Activated T-cell treated with anti-CD3 and anti-CD28 coated beads, Interleukin-2, amount 50 U/mL, for 72 hours (primary cell): ENCODE measurements around the gene PLS3. TPM values are rescaled to one million over a fixed set of nuclear protein-coding genes. Genes with fewer than 3 reads are reported as not detected.
"Not testable (repeated sequence)": the region's sequence is repeated elsewhere in the genome, so short reads cannot be mapped to it uniquely, and the experiment has no call there.

ENCODE experiments used
- ATAC-seq, 2 donors: fragments of 150-1000 bp; cut with Tn5 transposase; replicated peaks in 1 of 2; 2 replicates each; pipeline ENCODE4 v1.10.0; 2021; ENCODE audit warnings: moderate library complexity in 2 of 2, mild to moderate bottlenecking in 1 of 2
- DNase-seq, 2 donors: peaks; one replicate each; pipeline ENCODE4 v3.0.0; 2021 to 2022; ENCODE audit warnings: mixed read lengths in 1 of 2
- H3K27ac Mint-ChIP-seq: one replicate; pipeline ENCODE4 v1.8.0; 2022; ENCODE audit warnings: mild to moderate bottlenecking, moderate library complexity, mixed read lengths
- H3K27me3 Mint-ChIP-seq: one replicate; pipeline ENCODE4 v1.8.0; 2022; ENCODE audit warnings: low read depth, mixed read lengths
- H3K36me3 Mint-ChIP-seq, 2 donors: one replicate each; pipeline ENCODE4 v1.8.0; 2022; ENCODE audit warnings: mixed read lengths in 2 of 2, mild to moderate bottlenecking in 1 of 2; ENCODE audit not compliant: insufficient read depth in 2 of 2
- H3K4me1 Mint-ChIP-seq: one replicate; pipeline ENCODE4 v1.8.0; 2022; ENCODE audit warnings: low read depth, mixed read lengths
- H3K4me3 Mint-ChIP-seq, 2 donors: one replicate each; pipeline ENCODE4 v1.8.0; 2022; ENCODE audit warnings: mild to moderate bottlenecking in 2 of 2, mixed read lengths in 2 of 2, moderate library complexity in 2 of 2
- H3K9me3 Mint-ChIP-seq, 2 donors: one replicate each; pipeline ENCODE4 v1.8.0; 2022; ENCODE audit warnings: mixed read lengths in 2 of 2
- total RNA-seq, 2 donors: library from RNA; stranded (reverse); gene quantifications; one replicate each; pipeline ENCODE4 v1.2.3, GENCODE V29; 2022

PLS3 gene, protein sequence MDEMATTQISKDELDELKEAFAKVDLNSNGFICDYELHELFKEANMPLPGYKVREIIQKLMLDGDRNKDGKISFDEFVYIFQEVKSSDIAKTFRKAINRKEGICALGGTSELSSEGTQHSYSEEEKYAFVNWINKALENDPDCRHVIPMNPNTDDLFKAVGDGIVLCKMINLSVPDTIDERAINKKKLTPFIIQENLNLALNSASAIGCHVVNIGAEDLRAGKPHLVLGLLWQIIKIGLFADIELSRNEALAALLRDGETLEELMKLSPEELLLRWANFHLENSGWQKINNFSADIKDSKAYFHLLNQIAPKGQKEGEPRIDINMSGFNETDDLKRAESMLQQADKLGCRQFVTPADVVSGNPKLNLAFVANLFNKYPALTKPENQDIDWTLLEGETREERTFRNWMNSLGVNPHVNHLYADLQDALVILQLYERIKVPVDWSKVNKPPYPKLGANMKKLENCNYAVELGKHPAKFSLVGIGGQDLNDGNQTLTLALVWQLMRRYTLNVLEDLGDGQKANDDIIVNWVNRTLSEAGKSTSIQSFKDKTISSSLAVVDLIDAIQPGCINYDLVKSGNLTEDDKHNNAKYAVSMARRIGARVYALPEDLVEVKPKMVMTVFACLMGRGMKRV
- total RNA-seq = 1 to 10 TPM in 1 of 2 donors, under 1 TPM in 1; 0.99 to 1.3 TPM

DNA sequence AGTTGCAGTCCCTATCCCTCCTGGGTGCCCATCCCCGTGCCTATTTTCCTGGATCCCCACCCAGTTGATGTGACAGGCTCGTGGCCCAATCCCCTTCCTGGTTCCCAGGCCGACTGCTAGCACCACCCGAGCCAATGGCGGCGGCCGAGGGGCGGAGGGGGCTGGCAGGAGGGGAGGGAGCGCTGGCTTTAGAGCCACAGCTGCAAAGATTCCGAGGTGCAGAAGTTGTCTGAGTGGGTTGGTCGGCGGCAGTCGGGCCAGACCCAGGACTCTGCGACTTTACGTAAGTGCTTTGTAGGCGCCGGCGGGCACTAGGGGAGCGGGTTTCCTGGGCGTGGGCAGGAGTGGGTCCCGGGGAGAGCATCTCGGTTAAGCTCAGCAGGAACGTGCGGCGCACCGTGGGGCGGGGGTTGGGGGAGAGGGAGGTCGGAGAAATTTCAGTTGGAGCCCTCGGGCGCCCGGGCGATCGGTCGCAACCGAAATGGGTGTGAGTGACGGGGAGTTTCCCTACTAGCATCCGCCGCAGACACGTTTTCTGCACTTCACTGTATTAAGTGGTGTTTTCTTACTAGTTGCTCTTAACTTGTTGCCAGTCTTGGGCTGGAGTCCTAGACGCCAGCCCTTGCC is at the start of gene PLS3:
PLS3 (plus strand) TSS at position 197 of the 627 bp plus-strand sequence. CDS start 49,077 bp downstream, outside the sequence.
- peak within 1 kb of the TSS; percentile 65 to 72 for H3K4me3 Mint-ChIP-seq
- H3K27ac Mint-ChIP-seq = no peak within 1 kb of the TSS

DNA sequence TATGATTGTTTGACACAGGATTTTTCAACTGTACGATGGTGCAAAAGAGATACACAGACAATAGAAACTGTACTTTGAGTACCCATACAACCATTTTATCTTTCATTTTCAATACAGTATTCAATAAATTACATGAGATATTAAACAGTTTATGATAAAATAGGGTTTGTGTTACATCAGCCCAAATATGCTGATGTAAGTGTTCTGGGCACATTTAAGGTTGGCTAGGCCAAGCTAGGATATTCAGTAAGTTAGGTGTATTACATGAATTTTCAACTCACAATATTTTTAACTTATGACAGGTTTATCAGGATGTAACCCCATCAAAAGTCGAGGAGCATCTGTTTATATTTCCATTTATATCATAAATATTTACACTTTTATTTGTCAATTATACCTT is 42.9 kb upstream of the PLS3 start:
- Mint-ChIP-seq H3K4me3 (no peak overlapping the region), H3K9me3 (peaks cover 1 to 2% of the 10 kb centered on the region in 2 donors), H3K4me1 (no peaks in the 10 kb centered on the region), H3K36me3 (no peaks in the 10 kb centered on the region), H3K27ac (no peak overlapping the region), H3K27me3 (peaks cover 23% of the 10 kb centered on the region)
- ATAC-seq (no peak), DNase-seq (no peak)

More for the DNA sequence above, at the start of gene PLS3:
- peaks cover 73% of the 10 kb centered on the region for H3K27me3 Mint-ChIP-seq
- DNase-seq (peak; percentile 8 to 24), ATAC-seq (peak; percentile 58 to 77)
- no peaks in the 10 kb centered on the region for H3K9me3 Mint-ChIP-seq
- peaks cover 16% of the 10 kb centered on the region for H3K4me1 Mint-ChIP-seq
- H3K36me3 Mint-ChIP-seq = no peaks in the 10 kb centered on the region

DNA sequence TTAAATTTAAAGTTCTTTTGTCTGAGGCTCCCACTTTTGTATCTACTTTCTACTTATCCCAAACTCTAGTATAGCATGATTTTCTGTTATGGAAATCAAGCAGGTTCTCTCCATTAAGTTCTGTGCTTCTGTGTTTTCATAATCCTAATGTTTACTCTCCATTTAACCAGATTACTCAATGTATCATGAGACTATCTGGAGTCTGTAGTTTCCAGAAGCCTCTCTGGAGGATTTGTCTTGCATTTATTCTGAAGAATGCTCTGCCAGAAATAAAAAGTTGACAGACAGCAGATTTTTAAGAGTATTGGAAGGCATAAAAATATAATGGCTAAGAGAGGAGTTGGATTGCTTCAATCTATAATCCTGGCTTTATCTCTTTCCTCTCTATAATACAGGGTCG is 39.2 kb upstream of the PLS3 start:
- Mint-ChIP-seq H3K27me3 (peaks cover 24% of the 10 kb centered on the region), H3K4me1 (no peaks in the 10 kb centered on the region), H3K36me3 (no peaks in the 10 kb centered on the region), H3K27ac (no peak overlapping the region), H3K9me3 (peaks cover 0 to 2% of the 10 kb centered on the region in 2 donors), H3K4me3 (no peak overlapping the region)
- DNase-seq (no peak), ATAC-seq (no peak)

DNA sequence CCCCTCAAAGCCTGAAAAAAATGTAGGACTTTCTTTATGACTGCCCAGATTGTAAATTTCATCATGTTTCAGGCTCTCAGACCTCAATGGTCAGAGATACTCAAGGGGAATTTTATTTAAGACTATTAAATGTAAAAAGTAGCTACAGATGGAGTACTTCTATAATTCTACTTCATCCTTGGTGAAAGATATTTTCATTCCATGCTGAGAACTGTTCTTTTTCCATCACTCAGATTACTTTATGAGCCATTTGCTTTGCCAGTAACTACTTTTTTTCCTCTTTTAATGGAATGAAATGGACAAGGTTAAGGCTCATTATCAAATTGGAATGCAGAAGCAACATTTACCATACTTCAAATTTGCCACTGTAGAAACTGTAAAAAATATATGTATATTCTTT is 38.0 kb upstream of the PLS3 start:
- ATAC-seq (no peak), DNase-seq (no peak)
- H3K4me1 Mint-ChIP-seq = no peaks in the 10 kb centered on the region
- peaks cover 24% of the 10 kb centered on the region for H3K27me3 Mint-ChIP-seq
- no peak overlapping the region for H3K4me3 Mint-ChIP-seq
- H3K36me3 Mint-ChIP-seq = no peaks in the 10 kb centered on the region
- H3K27ac Mint-ChIP-seq = no peak overlapping the region
- peaks cover 0 to 2% of the 10 kb centered on the region in 2 donors for H3K9me3 Mint-ChIP-seq

DNA sequence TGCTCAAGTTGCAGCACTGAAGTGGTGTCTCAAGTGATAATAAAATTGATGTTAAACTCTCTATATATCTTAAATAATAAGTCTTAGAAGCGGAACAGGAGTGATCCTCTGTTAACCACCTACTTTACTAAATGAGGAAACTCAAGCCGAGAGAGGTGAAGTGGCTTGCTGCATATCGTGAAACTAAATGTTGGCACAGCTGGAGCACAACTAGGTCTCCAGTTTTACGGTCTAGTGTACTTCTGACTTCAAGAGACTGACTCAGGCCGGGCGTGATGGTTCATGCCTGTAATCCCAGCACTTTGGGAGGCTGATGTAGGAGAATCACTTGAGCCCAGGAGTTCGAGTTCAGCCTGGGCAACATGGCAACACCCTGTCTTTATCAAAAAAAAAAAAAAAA is 35.5 kb upstream of the PLS3 start:
- no peak for ATAC-seq
- Mint-ChIP-seq H3K4me1 (no peaks in the 10 kb centered on the region), H3K27me3 (peaks cover 36% of the 10 kb centered on the region), H3K27ac (no peak overlapping the region), H3K4me3 (no peak overlapping the region), H3K9me3 (peaks cover 0 to 2% of the 10 kb centered on the region in 2 donors), H3K36me3 (no peaks in the 10 kb centered on the region)
- no peak for DNase-seq

DNA sequence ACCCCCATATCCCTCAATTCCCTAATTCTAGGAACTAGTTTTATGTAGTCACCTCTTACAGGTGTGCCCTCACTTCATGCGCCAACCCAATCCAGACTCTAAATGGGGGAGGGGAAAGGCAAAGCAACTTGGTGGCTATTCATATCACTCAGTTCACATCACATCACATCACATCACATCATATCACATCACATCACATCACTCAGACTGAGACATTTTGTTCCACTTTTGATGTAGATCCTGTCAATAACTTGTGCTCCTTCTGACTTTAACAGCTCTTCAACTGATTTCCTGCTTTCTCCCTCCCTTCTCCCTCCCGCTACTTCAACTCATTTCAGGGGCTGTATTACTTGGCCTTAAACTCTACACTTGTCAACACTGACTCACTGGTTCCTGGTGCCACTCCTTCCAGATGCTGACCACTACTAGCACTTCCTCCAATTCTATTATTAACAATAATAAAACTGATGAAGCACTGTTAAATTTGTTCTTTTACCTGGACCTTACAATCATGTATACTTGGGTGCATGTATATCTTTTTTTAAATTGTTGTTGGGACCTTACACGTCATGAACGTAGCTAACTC is 29.1 kb upstream of the PLS3 start:
- Mint-ChIP-seq H3K36me3 (no peaks in the 10 kb centered on the region), H3K9me3 (no peaks in the 10 kb centered on the region), H3K27ac (no peak overlapping the region), H3K27me3 (peaks cover 44% of the 10 kb centered on the region), H3K4me3 (no peak overlapping the region), H3K4me1 (no peaks in the 10 kb centered on the region)
- ATAC-seq (no peak), DNase-seq (no peak)

DNA sequence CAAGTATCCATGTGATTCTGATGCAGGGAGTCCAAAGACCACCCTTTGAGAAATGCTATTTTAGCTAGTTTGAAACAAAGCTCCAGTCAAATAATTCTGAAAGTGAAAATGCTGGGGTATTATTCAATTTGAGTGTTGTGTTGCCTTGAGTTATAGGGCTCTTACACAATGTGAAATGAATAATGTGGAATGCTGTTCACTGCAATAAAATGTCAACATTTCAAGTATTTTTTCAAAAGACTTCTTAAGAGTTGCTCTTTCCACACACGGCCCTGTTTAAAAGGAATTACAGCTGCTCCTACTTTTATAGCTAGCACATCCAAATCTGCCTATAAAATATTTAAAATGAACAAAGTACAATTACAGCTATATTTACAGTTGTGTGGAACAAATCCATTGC is 27.5 kb upstream of the PLS3 start:
- no peak overlapping the region for H3K4me3 Mint-ChIP-seq
- ATAC-seq = no peak
- H3K4me1 Mint-ChIP-seq = no peaks in the 10 kb centered on the region
- no peaks in the 10 kb centered on the region for H3K9me3 Mint-ChIP-seq
- H3K27me3 Mint-ChIP-seq = peaks cover 51% of the 10 kb centered on the region
- H3K36me3 Mint-ChIP-seq = no peaks in the 10 kb centered on the region
- H3K27ac Mint-ChIP-seq = no peak overlapping the region
- no peak for DNase-seq

DNA sequence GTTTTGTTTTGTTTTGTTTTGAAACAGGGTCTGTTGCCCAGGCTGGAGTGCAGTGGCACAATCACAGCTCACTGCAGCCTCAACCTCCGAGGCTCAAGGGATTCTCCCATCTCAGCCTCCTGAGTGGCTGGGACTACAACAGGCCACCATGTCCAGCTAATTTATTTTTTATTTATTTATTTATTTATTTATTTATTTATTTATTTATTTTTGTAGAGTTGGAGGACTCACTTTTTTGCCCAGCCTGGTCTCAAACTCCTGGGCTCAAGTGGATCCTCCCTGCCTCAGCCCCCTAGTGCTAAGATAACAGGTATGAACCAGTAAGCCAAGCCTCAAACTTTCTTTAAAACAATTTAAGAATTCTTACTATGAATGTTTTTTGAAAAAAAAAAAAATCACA is 26.6 kb upstream of the PLS3 start:
- DNase-seq = no peak
- H3K27ac Mint-ChIP-seq = no peak overlapping the region
- H3K36me3 Mint-ChIP-seq = no peaks in the 10 kb centered on the region
- no peaks in the 10 kb centered on the region for H3K4me1 Mint-ChIP-seq
- no peak for ATAC-seq
- H3K4me3 Mint-ChIP-seq = no peak overlapping the region
- peaks cover 53% of the 10 kb centered on the region for H3K27me3 Mint-ChIP-seq
- no peaks in the 10 kb centered on the region for H3K9me3 Mint-ChIP-seq

DNA sequence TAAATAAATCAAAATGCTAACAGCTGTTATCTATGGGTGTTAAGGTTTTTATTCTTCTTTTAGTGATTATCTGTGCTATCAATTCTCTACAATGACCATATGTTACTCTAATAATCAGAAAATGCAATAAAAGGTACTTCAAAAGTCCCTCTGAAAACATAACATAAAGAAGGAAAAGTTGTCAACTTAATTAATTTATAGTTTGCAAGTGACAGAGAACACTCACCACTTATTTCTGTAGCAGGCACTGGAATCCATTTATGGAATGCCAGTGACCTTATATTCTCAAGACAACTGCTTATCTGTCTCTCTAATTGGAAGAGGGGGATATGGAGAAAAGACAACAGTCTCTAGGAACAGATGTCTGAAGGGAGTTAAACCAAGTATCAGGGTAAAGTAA is 25.6 kb upstream of the PLS3 start:
- no peaks in the 10 kb centered on the region for H3K36me3 Mint-ChIP-seq
- ATAC-seq (no peak), DNase-seq (no peak)
- no peaks in the 10 kb centered on the region for H3K4me1 Mint-ChIP-seq
- no peaks in the 10 kb centered on the region for H3K9me3 Mint-ChIP-seq
- H3K27ac Mint-ChIP-seq = no peak overlapping the region
- no peak overlapping the region for H3K4me3 Mint-ChIP-seq
- H3K27me3 Mint-ChIP-seq = peaks cover 52% of the 10 kb centered on the region

DNA sequence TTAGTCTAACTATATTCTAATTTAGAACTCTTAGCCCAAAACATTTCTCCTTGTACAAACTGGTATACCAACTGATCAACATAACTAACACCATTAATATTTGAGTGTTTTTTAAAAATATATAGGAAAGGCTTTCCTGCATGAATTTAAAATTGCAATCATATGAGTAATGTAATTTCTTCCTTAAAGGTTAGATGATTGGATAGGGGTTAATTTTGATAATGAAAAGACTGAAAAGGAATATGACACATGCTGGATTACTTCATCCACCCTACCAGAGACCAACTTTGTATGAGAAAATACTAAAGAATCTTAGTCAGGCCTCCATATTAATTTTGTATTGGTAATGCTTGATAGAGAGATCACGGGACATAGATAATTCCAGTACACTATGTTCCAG is 25.1 kb upstream of the PLS3 start:
- Mint-ChIP-seq H3K27ac (no peak overlapping the region), H3K4me3 (no peak overlapping the region), H3K4me1 (no peaks in the 10 kb centered on the region), H3K9me3 (no peaks in the 10 kb centered on the region), H3K36me3 (no peaks in the 10 kb centered on the region), H3K27me3 (peaks cover 48% of the 10 kb centered on the region)
- DNase-seq = no peak
- ATAC-seq = no peak

DNA sequence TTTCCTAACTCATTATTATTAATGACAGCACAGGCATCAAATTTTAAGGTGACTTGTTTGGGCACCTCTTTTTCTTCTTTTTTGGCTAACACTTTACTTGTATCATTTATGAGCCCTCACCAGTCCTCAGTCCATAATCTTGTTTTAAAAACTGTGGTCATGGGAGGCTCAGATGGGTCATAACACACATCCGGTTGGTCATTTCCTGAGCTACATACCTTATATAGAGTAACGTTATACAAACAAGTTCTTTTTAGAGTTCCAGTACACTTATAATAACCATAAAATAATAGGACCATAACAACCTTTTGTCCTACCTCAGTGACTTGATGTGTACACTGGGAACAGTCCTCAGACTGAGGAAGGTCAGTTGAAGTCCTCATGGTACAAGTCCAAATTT is 21.1 kb upstream of the PLS3 start:
- no peaks in the 10 kb centered on the region for H3K36me3 Mint-ChIP-seq
- H3K4me1 Mint-ChIP-seq = no peaks in the 10 kb centered on the region

DNA sequence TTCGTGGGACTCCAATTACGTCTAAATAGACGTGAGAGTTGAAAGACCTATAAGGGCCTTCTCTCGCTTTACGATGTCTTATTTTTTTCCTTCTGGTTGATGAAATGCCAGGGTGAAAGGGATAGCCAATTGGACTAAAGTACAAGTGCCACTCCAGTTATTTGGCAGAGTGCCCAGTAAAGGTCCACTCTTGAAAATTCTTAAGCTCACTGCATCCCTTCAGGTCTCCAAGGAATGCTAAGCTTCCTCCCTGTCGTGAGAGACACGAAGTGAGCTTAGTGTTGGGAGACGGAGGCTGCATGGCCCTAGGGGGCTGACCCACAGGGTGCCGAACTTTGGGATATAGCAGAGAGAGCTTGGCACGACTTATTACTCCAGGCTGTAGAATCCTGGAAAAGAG is 19.9 kb upstream of the PLS3 start:
- peaks cover 38% of the 10 kb centered on the region for H3K27me3 Mint-ChIP-seq
- H3K36me3 Mint-ChIP-seq, DNase-seq, H3K4me3 Mint-ChIP-seq, H3K9me3 Mint-ChIP-seq, ATAC-seq, H3K4me1 Mint-ChIP-seq, H3K27ac Mint-ChIP-seq: not testable (repeated sequence)

More for the DNA sequence above, 21.1 kb upstream of the PLS3 start:
- Mint-ChIP-seq H3K27ac (no peak overlapping the region), H3K27me3 (peaks cover 35% of the 10 kb centered on the region), H3K9me3 (no peaks in the 10 kb centered on the region), H3K4me3 (no peak overlapping the region)
- DNase-seq (no peak), ATAC-seq (no peak)

DNA sequence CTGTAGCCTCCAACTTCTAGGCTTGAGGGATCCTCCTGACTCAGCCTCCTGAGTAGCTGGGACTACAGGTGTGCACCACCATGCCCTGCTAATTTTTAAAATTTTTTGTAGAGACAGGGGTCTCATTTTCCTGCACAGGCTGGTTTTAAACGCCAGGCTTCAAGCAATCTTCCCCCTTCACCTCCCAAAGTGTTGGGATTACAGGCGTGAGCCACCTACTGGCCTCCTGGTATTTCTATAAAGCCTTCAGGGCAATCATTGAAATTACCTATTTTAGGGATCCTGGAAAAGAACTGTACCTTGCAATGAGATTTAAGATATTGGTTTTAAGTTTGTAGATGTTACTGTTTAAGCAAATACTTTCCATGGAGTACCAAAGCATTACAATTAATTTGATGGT is 13.5 kb upstream of the PLS3 start:
- Mint-ChIP-seq H3K27me3 (peaks cover 29% of the 10 kb centered on the region), H3K4me3 (no peak overlapping the region), H3K36me3 (no peaks in the 10 kb centered on the region), H3K4me1 (no peaks in the 10 kb centered on the region), H3K9me3 (no peaks in the 10 kb centered on the region), H3K27ac (no peak overlapping the region)
- no peak for DNase-seq
- ATAC-seq = no peak
